SIG-M5 treated with dmso at 0.1 percent for 504 hours (cell line): ENCODE measurements around the gene UGT3A2.
A peak's percentile ranks its signal among the peaks of the same experiment; 100 is the strongest.

Experiments
- DNase-seq: peaks from one replicate; lab custom pipeline; 2025; ENCODE audit not compliant: unreplicated experiment; lab: John Stamatoyannopoulos, UW

Gene UGT3A2

GRCh38 chr5:36066540-36067210 is at the start of gene UGT3A2:
Gene UGT3A2 (minus strand): TSS chr5:36066882. CDS start chr5:36066789, 93 bp downstream.
- no peak for DNase-seq

GRCh38 chr5:36111238-36111637 is 44.6 kb upstream of the UGT3A2 start:
- no peak for DNase-seq

- DNase-seq = no peak
Observed at GRCh38 chr5:36108758-36109460, 42.2 kb upstream of the UGT3A2 start.

GRCh38 chr5:36105819-36106218 is 39.1 kb upstream of the UGT3A2 start:
- no peak for DNase-seq

- DNase-seq = no peak
Observed at GRCh38 chr5:36099748-36100147, 33.1 kb upstream of the UGT3A2 start.

GRCh38 chr5:36096486-36096885 is 29.8 kb upstream of the UGT3A2 start:
- no peak for DNase-seq

GRCh38 chr5:36089989-36090388 is 23.3 kb upstream of the UGT3A2 start:
- DNase-seq = peak; percentile 45

- peak; percentile 66 for DNase-seq
Observed at GRCh38 chr5:36079200-36079781, 12.6 kb upstream of the UGT3A2 start.

- no peak for DNase-seq
Observed at GRCh38 chr5:36078430-36078829, 11.7 kb upstream of the UGT3A2 start.

GRCh38 chr5:36073595-36074216 is 7.0 kb upstream of the UGT3A2 start:
- DNase-seq = peak; percentile 54

- no peak for DNase-seq
Observed at GRCh38 chr5:36070687-36071571, 4.2 kb upstream of the UGT3A2 start.

GRCh38 chr5:36068751-36069281 is 2.1 kb upstream of the UGT3A2 start:
- DNase-seq = no peak

- no peak for DNase-seq
Observed at GRCh38 chr5:36066001-36066539, 612 bp downstream of the UGT3A2 start.

GRCh38 chr5:36060420-36060887 is 6.2 kb downstream of the UGT3A2 start:
- DNase-seq = peak; percentile 36

- DNase-seq = no peak
Observed at GRCh38 chr5:36059571-36060419, 6.9 kb downstream of the UGT3A2 start.

- DNase-seq = no peak
Observed at GRCh38 chr5:36058776-36059175, 7.9 kb downstream of the UGT3A2 start.

- no peak for DNase-seq
Observed at GRCh38 chr5:36057386-36057785, 9.3 kb downstream of the UGT3A2 start.

GRCh38 chr5:36056422-36056821 is 10.3 kb downstream of the UGT3A2 start:
- DNase-seq = no peak

- DNase-seq = no peak
Observed at GRCh38 chr5:36055984-36056383, 10.7 kb downstream of the UGT3A2 start.
